ENCODE results near the gene ABHD12B.

ABHD12B gene

DNA sequence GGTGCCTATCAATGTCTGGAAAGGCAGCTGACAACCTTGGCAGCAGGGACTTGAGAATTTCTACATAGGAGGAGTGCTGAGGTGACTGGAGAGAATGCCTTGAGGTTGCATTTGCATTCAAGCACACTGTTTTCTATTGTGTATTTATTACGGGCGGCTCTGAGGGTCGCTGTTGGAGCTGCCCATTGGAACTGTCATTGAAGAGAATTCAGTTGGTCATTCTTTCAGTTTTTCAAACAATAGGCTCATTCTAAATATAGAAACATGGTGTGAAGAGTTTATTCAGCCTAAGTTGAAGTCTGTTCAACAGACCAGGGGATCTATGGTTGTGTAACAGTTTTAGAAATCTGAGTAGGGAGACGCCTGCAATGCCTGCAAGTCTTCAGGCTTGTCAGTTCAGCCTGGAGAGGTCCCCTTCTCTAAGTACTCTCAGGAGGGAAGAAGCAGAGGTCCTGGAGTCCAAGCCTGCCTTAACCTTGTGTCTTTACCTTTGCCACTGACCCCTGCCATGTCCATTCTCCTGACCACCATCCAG lies 9.8 kb upstream of the ABHD12B start:
- Histone ChIP-seq H3K9ac (ENCODE audit: low read length) (no peak overlapping the region), H3K56ac (ENCODE audit: low read length) (no peak overlapping the region), H3K79me2 (ENCODE audit: control insufficient read depth, insufficient read depth, low read length) (no peaks in the 10 kb centered on the region), H3K4me2 (ENCODE audit: low read length) (no peak overlapping the region), H2BK5ac (ENCODE audit: low read length) (no peak overlapping the region), H3K18ac (ENCODE audit: low read length) (no peak overlapping the region), H3K23ac (ENCODE audit: low read length) (no peak overlapping the region), H3K79me1 (ENCODE audit: low read length) (no peaks in the 10 kb centered on the region), H3K27me3 (ENCODE audit: insufficient read depth, low read length, poor library complexity) (no peaks in the 10 kb centered on the region), H3K27ac (ENCODE audit: low read depth, low read length) (no peak overlapping the region), H3K4me3 (ENCODE audit: low read length) (no peak overlapping the region), H4K5ac (ENCODE audit: low read length) (no peak overlapping the region), H4K8ac (ENCODE audit: low read depth, low read length) (no peak overlapping the region), H3K4me1 (ENCODE audit: control insufficient read depth, low read depth, low read length) (peaks cover 9% of the 10 kb centered on the region), H3K4ac (ENCODE audit: low read depth, low read length) (no peak overlapping the region), H2BK120ac (ENCODE audit: low read depth, low read length) (no peak overlapping the region), H2AK5ac (ENCODE audit: low read length) (no peak overlapping the region), H2BK15ac (replicated peaks; ENCODE audit: low read depth) (no peak overlapping the region), H3K36me3 (ENCODE audit: control insufficient read depth, insufficient read depth, low read length) (no peaks in the 10 kb centered on the region)
- DNase-seq = no peak
- no CpG with 5 or more reads among the region's 4 CpGs for WGBS (ENCODE audit: extremely low coverage, insufficient coverage, low lambda C conversion rate)

DNA sequence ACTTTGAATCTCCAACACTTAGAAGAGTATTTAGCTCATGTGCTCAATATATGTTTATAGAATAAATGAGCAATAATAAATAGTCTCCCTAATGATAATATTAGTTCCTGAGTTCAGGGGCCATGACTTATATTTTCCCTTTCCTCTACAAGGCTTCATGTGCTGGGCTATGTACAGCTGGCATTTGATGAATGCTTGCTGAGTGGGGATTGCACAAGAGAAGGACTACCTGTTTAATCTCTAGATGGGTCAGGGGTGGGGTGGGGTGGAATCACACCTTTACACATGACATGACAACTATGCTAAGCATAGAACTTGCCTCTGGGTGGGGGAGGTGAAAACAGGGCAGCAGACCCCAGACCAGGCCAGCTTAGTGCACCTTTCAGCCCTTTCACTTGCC lies 7.6 kb upstream of the ABHD12B start:
- H3K79me2 ChIP-seq (ENCODE audit: control insufficient read depth, insufficient read depth, low read length) = no peaks in the 10 kb centered on the region
- no peak overlapping the region for H2BK15ac ChIP-seq (replicated peaks; ENCODE audit: low read depth)
- no peak overlapping the region for H2BK5ac ChIP-seq (ENCODE audit: low read length)
- no peak overlapping the region for H2AK5ac ChIP-seq (ENCODE audit: low read length)
- H3K27me3 ChIP-seq (ENCODE audit: insufficient read depth, low read length, poor library complexity) = no peaks in the 10 kb centered on the region
- peaks cover 9% of the 10 kb centered on the region for H3K4me1 ChIP-seq (ENCODE audit: control insufficient read depth, low read depth, low read length)
- H4K8ac ChIP-seq (ENCODE audit: low read depth, low read length) = no peak overlapping the region
- no peak overlapping the region for H4K5ac ChIP-seq (ENCODE audit: low read length)
- no peak overlapping the region for H3K27ac ChIP-seq (ENCODE audit: low read depth, low read length)
- no peaks in the 10 kb centered on the region for H3K79me1 ChIP-seq (ENCODE audit: low read length)
- H3K4me2 ChIP-seq (ENCODE audit: low read length) = no peak overlapping the region
- DNase-seq = no peak
- no peak overlapping the region for H3K4me3 ChIP-seq (ENCODE audit: low read length)
- H3K56ac ChIP-seq (ENCODE audit: low read length) = no peak overlapping the region
- no peak overlapping the region for H3K18ac ChIP-seq (ENCODE audit: low read length)
- no peak overlapping the region for H3K9ac ChIP-seq (ENCODE audit: low read length)
- H3K36me3 ChIP-seq (ENCODE audit: control insufficient read depth, insufficient read depth, low read length) = no peaks in the 10 kb centered on the region
- no peak overlapping the region for H2BK120ac ChIP-seq (ENCODE audit: low read depth, low read length)
- no peak overlapping the region for H3K23ac ChIP-seq (ENCODE audit: low read length)
- no peak overlapping the region for H3K4ac ChIP-seq (ENCODE audit: low read depth, low read length)

DNA sequence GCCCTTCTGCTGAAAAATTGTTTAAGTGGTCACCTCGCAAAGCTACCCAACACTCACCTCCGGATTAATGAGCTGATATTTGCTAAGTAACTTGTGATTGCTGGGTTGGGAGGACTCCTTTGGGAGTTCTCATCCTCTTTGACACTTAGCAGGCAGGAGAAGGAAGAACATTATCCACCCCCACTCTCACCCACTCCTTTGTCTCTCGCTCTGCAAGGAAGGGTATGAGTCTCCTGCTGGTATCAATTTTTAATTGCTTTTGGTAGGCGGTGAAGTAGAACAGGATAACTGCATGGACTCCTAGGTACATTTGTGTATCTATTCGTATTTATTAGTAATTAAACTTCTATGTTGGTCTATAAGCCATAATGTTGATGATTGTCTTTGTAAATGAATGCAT lies 6.9 kb upstream of the ABHD12B start:
- no peak overlapping the region for H3K23ac ChIP-seq (ENCODE audit: low read length)
- H3K4me2 ChIP-seq (ENCODE audit: low read length) = no peak overlapping the region
- no peak for DNase-seq
- H3K79me1 ChIP-seq (ENCODE audit: low read length) = no peaks in the 10 kb centered on the region
- H3K27me3 ChIP-seq (ENCODE audit: insufficient read depth, low read length, poor library complexity) = no peaks in the 10 kb centered on the region
- no peak overlapping the region for H2BK15ac ChIP-seq (replicated peaks; ENCODE audit: low read depth)
- no peaks in the 10 kb centered on the region for H3K79me2 ChIP-seq (ENCODE audit: control insufficient read depth, insufficient read depth, low read length)
- peaks cover 9% of the 10 kb centered on the region for H3K4me1 ChIP-seq (ENCODE audit: control insufficient read depth, low read depth, low read length)
- no peaks in the 10 kb centered on the region for H3K36me3 ChIP-seq (ENCODE audit: control insufficient read depth, insufficient read depth, low read length)
- no peak overlapping the region for H3K4me3 ChIP-seq (ENCODE audit: low read length)
- H2BK120ac ChIP-seq (ENCODE audit: low read depth, low read length) = no peak overlapping the region
- no peak overlapping the region for H3K56ac ChIP-seq (ENCODE audit: low read length)
- no CpG with 5 or more reads among the region's 5 CpGs for WGBS (ENCODE audit: extremely low coverage, insufficient coverage, low lambda C conversion rate)
- no peak overlapping the region for H3K18ac ChIP-seq (ENCODE audit: low read length)
- H2BK5ac ChIP-seq (ENCODE audit: low read length) = no peak overlapping the region
- H3K9ac ChIP-seq (ENCODE audit: low read length) = no peak overlapping the region
- H2AK5ac ChIP-seq (ENCODE audit: low read length) = no peak overlapping the region
- H3K4ac ChIP-seq (ENCODE audit: low read depth, low read length) = no peak overlapping the region
- no peak overlapping the region for H4K8ac ChIP-seq (ENCODE audit: low read depth, low read length)
- no peak overlapping the region for H3K27ac ChIP-seq (ENCODE audit: low read depth, low read length)
- no peak overlapping the region for H4K5ac ChIP-seq (ENCODE audit: low read length)

DNA sequence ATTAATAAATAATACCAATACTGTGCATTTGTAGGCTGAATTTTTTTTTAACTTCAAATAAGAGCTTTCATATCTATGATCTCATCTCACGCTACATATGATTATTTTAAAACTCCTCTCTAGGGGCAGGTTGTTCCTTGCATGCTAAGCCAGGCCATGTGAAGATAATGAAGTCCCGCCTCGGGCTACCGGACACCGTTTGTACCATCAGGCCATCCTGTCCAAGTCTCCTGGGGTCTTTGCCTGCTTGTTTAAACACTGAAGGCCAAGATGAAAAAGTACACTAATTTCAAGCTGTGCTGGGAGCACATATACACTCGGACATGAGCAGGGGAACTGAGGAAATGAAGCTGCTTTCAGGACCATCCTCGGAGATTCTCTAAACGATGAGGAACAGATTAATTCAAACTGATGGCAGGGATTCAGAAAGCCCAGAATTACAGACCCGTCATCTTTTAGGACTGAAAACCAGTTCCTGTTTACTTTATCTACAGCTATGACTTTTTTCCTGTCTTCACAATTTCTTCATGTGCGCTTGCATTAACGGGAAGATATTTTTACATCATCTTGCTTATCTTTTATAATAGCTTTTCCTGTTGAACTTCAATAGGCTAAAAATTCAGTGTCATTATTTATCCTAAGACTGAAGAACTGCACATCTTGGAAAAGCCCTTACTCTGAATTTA lies 6.3 kb upstream of the ABHD12B start:
- DNase-seq = no peak
- H2BK5ac ChIP-seq (ENCODE audit: low read length) = no peak overlapping the region
- H3K4ac ChIP-seq (ENCODE audit: low read depth, low read length) = no peak overlapping the region
- H3K4me1 ChIP-seq (ENCODE audit: control insufficient read depth, low read depth, low read length) = peaks cover 9% of the 10 kb centered on the region
- no peak overlapping the region for H3K4me3 ChIP-seq (ENCODE audit: low read length)
- no peak overlapping the region for H2AK5ac ChIP-seq (ENCODE audit: low read length)
- no peak overlapping the region for H2BK120ac ChIP-seq (ENCODE audit: low read depth, low read length)
- no peak overlapping the region for H3K4me2 ChIP-seq (ENCODE audit: low read length)
- H3K18ac ChIP-seq (ENCODE audit: low read length) = no peak overlapping the region
- no peaks in the 10 kb centered on the region for H3K27me3 ChIP-seq (ENCODE audit: insufficient read depth, low read length, poor library complexity)
- no peaks in the 10 kb centered on the region for H3K79me1 ChIP-seq (ENCODE audit: low read length)
- WGBS (ENCODE audit: extremely low coverage, insufficient coverage, low lambda C conversion rate) = no CpG with 5 or more reads among the region's 11 CpGs
- H3K27ac ChIP-seq (ENCODE audit: low read depth, low read length) = no peak overlapping the region
- H3K79me2 ChIP-seq (ENCODE audit: control insufficient read depth, insufficient read depth, low read length) = no peaks in the 10 kb centered on the region
- no peak overlapping the region for H2BK15ac ChIP-seq (replicated peaks; ENCODE audit: low read depth)
- H3K9ac ChIP-seq (ENCODE audit: low read length) = no peak overlapping the region
- H3K23ac ChIP-seq (ENCODE audit: low read length) = no peak overlapping the region
- H3K56ac ChIP-seq (ENCODE audit: low read length) = no peak overlapping the region
- no peak overlapping the region for H4K5ac ChIP-seq (ENCODE audit: low read length)
- H4K8ac ChIP-seq (ENCODE audit: low read depth, low read length) = no peak overlapping the region
- H3K36me3 ChIP-seq (ENCODE audit: control insufficient read depth, insufficient read depth, low read length) = no peaks in the 10 kb centered on the region

DNA sequence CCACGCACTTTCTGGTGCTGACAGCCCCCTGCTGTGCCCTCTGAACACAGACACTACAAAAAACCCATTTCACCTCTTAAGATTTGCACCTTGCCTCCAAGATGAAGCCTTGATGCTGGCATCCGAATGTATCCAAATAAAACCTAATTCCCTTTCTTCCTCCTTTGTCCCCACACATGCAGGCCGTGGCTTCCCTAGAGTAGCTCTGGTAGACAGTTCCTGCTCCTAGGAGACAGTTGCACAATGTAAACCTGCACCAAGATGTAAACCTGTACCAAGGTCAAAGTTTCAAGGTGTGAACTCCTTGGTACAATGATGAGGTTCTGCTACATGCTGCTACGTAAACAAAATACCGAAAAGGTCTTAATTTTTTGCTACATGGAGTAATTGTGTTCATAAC lies 625 bp upstream of the ABHD12B start:
- H3K36me3 ChIP-seq (ENCODE audit: control insufficient read depth, insufficient read depth, low read length) = no peaks in the 10 kb centered on the region
- no peak overlapping the region for H3K4me2 ChIP-seq (ENCODE audit: low read length)
- no peak for DNase-seq
- no peak overlapping the region for H3K23ac ChIP-seq (ENCODE audit: low read length)
- H2BK120ac ChIP-seq (ENCODE audit: low read depth, low read length) = no peak overlapping the region
- H3K79me1 ChIP-seq (ENCODE audit: low read length) = no peaks in the 10 kb centered on the region
- no peak overlapping the region for H3K4me3 ChIP-seq (ENCODE audit: low read length)
- H3K56ac ChIP-seq (ENCODE audit: low read length) = no peak overlapping the region
- H3K4ac ChIP-seq (ENCODE audit: low read depth, low read length) = no peak overlapping the region
- H3K79me2 ChIP-seq (ENCODE audit: control insufficient read depth, insufficient read depth, low read length) = no peaks in the 10 kb centered on the region
- no peak overlapping the region for H4K8ac ChIP-seq (ENCODE audit: low read depth, low read length)
- H2BK15ac ChIP-seq (replicated peaks; ENCODE audit: low read depth) = no peak overlapping the region
- H3K27ac ChIP-seq (ENCODE audit: low read depth, low read length) = no peak overlapping the region
- peaks cover 7% of the 10 kb centered on the region for H3K4me1 ChIP-seq (ENCODE audit: control insufficient read depth, low read depth, low read length)
- peaks cover 14% of the 10 kb centered on the region for H3K27me3 ChIP-seq (ENCODE audit: insufficient read depth, low read length, poor library complexity)
- no CpG with 5 or more reads among the region's 5 CpGs for WGBS (ENCODE audit: extremely low coverage, insufficient coverage, low lambda C conversion rate)
- H2AK5ac ChIP-seq (ENCODE audit: low read length) = no peak overlapping the region
- H3K9ac ChIP-seq (ENCODE audit: low read length) = no peak overlapping the region
- H3K18ac ChIP-seq (ENCODE audit: low read length) = no peak overlapping the region
- H2BK5ac ChIP-seq (ENCODE audit: low read length) = no peak overlapping the region
- no peak overlapping the region for H4K5ac ChIP-seq (ENCODE audit: low read length)

DNA sequence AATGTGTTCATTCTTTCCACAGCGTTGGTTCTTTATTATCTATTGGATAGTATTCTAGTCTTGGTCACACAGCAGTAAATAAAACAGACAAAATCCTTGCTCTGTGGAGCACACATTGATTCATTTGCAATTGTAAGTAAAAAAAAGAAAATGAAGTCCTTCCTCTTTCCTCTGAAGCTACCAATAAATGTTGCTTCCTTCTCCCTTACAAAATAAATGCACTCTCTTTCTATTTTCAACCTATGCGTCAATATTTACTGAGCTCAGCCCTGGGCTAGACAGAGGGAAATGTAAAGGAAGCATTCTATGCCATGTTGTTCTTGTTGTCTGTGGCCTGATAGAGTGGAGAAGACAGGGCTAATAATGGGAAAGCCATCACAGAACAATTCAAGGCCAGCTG lies 2.9 kb downstream of the ABHD12B start:
- Histone ChIP-seq H3K9ac (ENCODE audit: low read length) (no peak overlapping the region), H2BK15ac (replicated peaks; ENCODE audit: low read depth) (no peak overlapping the region), H3K4me3 (ENCODE audit: low read length) (no peak overlapping the region), H3K27ac (ENCODE audit: low read depth, low read length) (no peak overlapping the region), H3K56ac (ENCODE audit: low read length) (no peak overlapping the region), H3K79me1 (ENCODE audit: low read length) (no peaks in the 10 kb centered on the region), H2AK5ac (ENCODE audit: low read length) (no peak overlapping the region), H3K79me2 (ENCODE audit: control insufficient read depth, insufficient read depth, low read length) (no peaks in the 10 kb centered on the region), H4K8ac (ENCODE audit: low read depth, low read length) (no peak overlapping the region), H3K4me2 (ENCODE audit: low read length) (no peak overlapping the region), H3K36me3 (ENCODE audit: control insufficient read depth, insufficient read depth, low read length) (no peaks in the 10 kb centered on the region), H3K4me1 (ENCODE audit: control insufficient read depth, low read depth, low read length) (peaks cover 7% of the 10 kb centered on the region), H4K5ac (ENCODE audit: low read length) (no peak overlapping the region), H3K23ac (ENCODE audit: low read length) (no peak overlapping the region), H2BK120ac (ENCODE audit: low read depth, low read length) (no peak overlapping the region), H3K18ac (ENCODE audit: low read length) (no peak overlapping the region), H3K27me3 (ENCODE audit: insufficient read depth, low read length, poor library complexity) (peaks cover 14% of the 10 kb centered on the region), H2BK5ac (ENCODE audit: low read length) (no peak overlapping the region), H3K4ac (ENCODE audit: low read depth, low read length) (no peak overlapping the region)
- no CpG with 5 or more reads among the region's 2 CpGs for WGBS (ENCODE audit: extremely low coverage, insufficient coverage, low lambda C conversion rate)
- no peak for DNase-seq
